ENCODE results near the gene RNF213.

- TF ChIP-seq POLR2A (IDR thresholded peaks at IDR 0.05) = no peak
- TF ChIP-seq, protein P1, sequence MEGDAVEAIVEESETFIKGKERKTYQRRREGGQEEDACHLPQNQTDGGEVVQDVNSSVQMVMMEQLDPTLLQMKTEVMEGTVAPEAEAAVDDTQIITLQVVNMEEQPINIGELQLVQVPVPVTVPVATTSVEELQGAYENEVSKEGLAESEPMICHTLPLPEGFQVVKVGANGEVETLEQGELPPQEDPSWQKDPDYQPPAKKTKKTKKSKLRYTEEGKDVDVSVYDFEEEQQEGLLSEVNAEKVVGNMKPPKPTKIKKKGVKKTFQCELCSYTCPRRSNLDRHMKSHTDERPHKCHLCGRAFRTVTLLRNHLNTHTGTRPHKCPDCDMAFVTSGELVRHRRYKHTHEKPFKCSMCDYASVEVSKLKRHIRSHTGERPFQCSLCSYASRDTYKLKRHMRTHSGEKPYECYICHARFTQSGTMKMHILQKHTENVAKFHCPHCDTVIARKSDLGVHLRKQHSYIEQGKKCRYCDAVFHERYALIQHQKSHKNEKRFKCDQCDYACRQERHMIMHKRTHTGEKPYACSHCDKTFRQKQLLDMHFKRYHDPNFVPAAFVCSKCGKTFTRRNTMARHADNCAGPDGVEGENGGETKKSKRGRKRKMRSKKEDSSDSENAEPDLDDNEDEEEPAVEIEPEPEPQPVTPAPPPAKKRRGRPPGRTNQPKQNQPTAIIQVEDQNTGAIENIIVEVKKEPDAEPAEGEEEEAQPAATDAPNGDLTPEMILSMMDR (IDR thresholded peaks at IDR 0.05) = no peak
Observed at GRCh38 chr17:80233202-80233601, 27.4 kb upstream of the RNF213 start.
